GDM1 (cell line): Measurements from ENCODE around the gene TBCE.

Experiments
- DNase-seq: peaks from one replicate; lab custom pipeline; 2025; lab: John Stamatoyannopoulos, UW

TBCE gene

DNA sequence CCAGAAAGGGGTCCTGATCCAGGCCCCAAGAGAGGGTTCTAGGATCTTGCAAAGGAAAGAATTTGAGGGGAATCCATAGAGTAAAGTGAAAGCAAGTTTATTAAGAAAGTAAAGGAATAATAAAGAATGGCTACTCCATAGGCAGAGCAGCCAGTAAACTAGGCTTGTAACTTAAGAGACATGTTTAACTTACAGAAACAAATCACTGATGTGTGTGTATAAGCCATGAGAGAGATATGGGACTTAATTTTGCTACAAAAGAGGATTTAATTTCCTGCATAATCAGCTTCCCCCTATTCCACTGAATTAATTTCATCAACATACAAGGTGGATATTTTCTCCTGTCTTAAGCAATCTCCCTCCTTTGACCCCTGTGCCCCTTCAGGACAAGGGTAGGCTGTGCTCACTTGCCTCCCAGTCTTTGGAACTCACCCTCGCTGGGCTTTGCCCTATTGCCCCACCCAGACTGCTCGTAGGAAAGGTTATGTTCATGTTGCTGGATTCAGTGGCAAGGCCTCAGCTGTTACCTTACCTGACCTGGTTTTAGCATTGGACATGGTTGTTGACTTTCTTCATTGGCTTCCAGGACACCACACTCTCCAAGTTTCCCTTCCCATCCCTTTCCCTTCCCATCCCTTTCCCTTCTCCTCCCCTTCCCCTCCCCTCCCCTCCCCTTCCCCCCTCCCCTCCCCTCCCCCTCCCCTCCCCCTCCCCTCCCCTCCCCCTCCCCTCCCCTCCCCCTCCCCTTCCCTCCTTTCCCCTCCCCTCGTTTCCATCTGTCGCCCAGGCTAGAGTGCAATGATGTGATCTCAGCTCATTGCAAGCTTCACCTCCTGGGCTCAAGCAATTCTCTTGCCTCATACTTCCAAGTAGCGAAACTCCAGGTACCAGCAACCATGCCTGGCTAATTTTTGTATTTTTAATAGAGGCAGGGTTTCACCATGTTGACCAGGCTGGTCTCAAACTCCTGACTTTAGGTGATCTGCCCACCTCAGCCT, 44.6 kb downstream of the TBCE start:
- DNase-seq = no peak

DNA sequence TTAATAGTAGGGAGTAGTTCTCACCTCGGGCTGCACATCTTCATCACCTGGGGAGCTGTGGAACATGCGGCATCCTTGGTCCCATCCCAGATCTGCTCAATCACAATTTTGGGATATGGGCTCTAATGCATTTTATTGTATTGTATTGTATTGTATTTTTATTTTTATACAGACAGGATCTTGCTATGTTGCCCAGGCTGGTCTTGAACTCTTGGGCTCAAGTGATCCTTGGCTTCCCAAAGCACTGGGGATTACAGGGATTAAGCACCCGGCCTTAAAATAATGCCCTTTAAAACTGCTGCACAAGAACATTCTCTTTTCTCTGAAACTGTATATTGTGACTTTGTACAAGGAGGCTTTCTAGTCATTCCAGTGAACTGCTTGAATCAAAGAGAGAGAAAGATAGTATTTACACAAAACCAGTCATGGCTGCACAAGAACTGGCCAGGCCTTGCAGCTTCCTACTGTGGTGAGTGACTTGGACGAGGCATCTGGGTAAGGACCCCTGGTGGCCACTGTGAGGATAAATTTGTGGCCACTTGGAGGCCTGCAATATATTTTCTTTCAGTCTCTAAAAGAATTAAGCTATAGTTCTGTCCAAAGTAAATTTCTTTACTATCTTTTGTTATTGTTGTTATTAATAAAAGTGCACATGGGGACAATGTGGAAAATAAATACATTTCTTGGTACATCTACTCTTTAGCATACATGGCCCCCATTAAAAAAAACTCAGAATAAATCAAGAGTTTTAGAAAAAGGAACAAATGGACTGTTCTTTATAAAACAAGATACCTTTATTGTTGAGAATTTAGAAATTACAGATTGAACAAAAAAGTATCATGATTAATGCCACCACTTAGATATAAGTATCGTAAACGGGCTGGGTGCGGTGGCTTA, 48.0 kb downstream of the TBCE start:
- DNase-seq = peak; percentile 50

DNA sequence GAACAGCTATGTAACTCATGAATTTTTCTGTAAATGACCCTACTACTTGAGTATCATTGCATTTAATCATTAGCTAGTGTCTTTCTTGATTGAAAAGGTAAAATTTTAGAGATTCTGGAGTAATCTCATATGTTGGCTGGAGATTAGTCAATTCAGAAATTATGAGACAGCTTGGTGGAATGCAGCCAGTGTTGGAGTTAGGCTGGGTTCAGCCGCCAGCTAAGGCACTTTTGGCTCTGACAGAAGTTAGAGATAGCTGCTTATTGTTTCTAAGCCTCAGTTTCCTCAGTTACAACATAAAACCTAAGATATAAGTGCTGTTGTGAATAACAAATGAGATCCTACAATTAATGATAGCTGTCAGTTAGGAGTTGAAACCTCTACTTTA, 49.4 kb downstream of the TBCE start:
- no peak for DNase-seq

DNA sequence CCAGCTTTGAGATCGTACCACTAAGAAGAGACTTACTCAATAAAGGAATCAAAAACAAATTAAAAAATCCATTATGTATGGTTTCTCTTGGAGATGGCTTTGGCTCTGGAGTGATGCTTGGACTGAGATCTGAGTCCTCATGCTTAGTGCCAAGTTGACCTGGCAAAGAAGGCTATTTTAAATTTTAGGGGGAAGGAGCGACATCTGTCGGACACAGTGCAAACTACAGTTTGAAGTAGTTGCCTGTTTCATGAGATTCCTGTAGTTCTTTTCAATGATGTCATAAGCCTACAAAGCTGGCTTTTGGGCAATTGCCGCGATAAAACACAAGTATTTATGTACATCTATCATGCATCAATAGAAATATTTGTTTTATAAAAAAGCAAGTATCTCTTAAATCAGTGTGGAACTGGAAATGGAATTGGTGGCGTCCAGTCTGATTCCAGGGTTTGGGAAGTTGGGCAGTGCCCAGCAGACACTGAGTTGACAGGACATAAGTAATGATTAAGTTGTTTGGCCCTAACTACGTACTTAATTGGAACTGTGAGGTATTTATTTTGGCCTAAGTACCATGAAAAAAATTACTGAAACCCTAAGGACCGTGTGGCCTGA, 50.0 kb downstream of the TBCE start:
- DNase-seq = peak; percentile 8

DNA sequence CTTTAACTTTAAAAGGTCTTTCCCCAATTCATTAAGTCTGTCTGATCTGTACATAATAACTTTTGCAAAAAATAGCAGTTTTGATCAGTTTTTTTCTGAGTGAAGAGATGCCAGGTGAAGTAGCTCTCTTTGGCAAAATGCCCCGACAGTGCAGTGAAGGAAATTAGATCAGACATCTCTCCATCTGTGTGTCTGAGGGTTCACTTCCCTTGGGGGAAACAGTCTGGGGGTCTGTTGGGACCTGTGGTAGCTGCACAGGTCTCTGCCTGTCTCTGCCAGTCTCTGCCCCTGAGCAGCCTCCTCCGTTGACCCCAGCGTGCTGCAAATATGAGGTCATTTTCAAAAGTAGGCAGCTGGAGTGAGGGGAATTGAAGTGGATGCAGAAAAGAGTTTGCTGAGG, 54.5 kb downstream of the TBCE start:
- DNase-seq = no peak

DNA sequence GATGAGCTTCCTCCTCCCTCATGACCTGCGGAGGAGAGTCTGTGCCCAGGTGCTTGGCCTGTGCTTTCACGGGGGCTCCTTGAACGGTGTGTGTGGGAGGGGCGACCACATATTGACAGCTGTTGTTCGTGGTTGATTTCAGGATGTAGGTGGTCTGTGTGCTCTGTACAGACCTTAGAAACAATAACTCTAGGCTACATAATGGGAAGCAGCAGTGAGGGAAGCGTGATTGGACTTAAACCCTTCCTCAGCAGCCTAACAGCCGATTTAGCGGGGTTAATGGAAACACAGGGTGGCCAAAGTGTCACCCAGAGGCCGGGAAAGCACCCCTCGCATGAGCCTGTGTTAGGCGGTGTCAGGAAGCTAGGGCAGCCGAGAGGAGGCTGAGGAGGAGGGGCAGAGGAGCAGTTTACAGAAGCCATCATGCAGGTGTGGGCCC, 56.0 kb downstream of the TBCE start:
- DNase-seq = no peak

DNA sequence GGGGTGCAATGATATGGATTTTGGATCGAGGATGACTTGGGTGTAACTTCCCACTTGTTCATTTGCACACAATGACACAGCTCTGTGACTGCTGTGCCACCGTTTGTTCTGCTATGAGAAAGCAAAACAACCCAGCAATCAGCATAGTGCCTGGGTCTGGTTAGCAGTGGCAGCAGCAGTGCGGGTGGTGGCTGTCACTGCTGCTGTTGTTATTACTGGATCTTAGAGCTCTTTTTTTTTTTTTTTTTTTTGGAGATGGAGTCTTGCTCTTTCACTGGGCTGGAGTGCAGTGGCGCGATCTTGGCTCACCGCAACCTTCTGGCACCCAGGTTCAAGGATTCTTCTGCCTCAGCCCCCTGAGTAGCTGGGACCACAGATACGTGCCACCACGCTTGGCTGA, 56.9 kb downstream of the TBCE start:
- no peak for DNase-seq

DNA sequence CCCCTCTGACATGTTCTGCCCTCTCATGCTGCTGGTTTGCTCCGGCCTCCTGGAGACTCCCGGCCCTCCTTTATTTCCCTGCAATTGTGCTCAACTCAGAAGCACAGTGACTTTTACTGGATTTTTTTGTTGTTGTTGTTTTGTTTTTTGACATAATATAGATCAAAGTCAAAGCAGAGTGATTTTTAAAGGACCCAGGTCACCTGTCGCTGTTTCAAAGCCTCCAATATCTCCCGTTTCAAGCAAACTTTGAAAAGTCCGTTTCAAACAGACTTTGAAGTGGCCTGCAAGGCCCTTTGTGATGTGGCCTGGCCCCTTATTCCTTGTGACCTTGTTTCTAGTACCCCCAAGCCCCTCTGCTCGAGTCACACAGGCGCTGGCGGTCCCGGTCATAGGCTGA, 58.1 kb downstream of the TBCE start:
- DNase-seq = no peak

DNA sequence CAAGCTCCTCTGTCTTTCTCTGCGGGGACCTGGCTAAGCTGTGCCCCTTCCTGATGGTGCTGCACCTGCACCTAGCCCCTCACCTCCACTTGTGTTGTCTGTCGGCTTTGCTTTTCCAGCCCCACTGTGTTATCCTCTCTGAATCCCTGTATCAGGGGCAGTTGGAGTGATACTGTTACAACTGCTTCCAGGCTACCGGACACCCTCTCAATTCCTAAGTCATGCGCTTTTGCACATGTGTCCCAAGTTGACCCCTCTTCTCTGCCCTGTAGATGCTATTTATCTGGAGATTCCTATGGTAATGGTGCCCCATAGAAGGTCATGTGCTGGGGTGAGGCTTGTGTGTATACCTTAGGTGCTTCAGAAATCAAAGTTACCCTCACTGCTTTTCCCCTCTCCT, 58.9 kb downstream of the TBCE start:
- no peak for DNase-seq

DNA sequence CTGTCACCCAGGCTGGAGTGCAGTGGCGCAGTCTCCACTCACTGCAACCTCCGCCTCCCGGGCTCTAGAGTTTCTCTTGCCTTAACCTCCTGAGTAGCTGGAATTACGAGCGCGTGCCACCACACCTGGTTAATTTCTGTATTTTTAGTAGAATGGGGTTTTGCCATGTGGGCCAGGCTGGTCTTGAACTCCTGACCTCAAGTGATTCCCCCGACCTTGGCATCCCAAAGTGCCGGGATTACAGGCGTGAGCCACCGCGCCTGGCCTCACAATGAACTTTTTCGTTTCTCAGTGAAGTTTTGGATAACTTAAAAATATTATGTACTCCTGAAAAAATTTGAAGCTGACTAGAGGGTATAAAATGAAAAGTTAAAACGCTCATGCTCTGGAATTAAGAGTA, 59.5 kb downstream of the TBCE start:
- no peak for DNase-seq

DNA sequence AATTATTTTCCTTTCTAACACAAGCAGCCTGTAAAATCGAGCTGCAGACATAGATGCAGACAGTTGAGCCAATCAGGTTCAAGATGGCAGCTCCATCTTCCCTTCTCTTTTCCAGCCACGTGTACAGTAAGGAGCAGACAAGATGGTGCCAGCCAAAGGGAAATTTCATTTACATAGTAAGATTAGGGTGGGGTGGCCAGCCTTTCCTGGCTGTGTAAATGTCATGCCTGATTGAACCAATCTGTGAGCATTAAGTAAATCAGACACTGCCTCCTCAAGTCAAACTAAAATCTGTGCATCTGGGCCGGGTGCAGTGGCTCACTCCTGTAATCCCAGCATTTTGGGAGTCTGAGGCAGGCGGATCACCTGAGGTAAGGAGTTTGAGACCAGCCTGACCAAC, 60.2 kb downstream of the TBCE start:
- no peak for DNase-seq

DNA sequence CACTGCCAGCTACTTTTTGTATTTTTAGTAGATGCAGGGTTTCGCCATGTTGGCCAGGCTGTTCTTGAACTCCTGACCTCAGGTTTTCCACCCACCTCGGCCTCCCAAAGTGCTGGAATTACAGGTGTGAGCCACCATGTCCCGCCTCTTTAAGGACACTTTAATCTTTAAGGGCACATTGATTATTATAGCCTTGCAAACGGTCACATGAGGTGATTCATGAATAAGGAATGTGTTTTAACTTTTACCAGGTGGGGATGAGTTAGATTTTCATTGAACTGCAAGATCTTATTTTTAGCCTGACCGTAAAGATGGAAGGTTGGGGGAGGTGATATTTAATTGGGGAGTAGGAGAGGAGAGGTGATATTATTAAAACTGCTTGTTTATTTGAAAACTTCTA, 61.9 kb downstream of the TBCE start:
- no peak for DNase-seq

DNA sequence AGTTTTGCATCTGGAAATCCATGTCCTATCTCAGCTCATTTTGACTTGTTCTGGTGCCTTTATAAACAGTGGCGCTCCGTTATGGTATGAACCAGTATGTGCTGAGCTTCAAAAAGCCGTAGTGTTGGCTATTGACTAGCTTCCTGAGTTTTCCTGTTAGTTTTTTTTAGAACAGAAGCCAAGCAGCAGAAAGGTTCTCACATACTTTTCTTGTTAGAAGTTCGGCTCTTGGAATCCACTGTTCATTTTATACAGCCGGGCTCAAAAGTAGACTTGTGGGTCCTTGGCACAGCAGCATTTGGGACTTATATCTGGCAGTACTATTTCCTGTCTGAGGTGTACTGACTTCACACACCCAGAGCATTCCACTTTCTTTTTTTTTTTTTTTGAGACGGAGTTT, 63.8 kb downstream of the TBCE start:
- DNase-seq = no peak

DNA sequence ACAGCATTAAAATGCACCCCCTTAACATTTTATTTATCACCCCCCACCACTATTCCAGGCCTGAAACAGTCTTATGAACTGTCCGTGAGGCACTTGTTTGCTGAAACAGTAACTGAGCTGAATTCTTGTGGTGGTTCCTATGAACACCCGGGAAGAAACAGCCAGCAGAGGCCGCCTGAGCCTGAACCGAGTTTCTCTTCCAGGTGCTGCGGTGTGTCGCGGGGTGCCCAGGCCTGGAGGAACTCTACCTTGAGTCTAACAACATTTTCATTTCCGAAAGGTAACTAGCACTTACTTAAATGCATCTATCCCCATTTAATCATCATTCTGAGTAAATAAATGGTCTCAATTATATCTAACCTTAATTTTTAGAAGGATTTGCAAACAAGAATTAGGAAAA, 66.8 kb downstream of the TBCE start:
- DNase-seq = no peak

DNA sequence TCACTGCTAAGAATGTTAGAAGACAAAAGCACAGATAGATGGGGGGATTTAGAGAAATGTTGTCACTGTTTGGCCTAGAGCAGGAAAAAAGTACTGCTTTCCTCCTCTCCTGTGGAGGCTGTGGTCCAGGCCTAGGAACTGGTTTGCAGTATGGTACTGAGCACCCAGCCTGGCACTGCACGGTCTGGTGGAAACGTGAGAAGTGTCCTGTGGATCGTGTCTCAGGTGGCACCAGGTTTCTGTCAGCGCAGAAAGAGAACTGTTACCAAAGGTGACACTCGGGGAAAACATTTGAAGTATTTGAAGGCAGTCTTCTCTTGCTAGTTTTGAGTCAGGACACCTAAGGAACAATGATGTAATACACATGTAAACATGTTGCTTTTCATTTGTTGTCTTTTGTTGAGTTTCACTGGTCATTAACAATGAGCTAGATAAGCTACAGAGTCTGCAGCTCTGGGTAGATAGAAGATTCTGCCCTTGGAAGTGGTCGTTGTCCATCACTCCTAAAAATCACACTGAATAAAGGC, 74.0 kb downstream of the TBCE start:
- DNase-seq = no peak

DNA sequence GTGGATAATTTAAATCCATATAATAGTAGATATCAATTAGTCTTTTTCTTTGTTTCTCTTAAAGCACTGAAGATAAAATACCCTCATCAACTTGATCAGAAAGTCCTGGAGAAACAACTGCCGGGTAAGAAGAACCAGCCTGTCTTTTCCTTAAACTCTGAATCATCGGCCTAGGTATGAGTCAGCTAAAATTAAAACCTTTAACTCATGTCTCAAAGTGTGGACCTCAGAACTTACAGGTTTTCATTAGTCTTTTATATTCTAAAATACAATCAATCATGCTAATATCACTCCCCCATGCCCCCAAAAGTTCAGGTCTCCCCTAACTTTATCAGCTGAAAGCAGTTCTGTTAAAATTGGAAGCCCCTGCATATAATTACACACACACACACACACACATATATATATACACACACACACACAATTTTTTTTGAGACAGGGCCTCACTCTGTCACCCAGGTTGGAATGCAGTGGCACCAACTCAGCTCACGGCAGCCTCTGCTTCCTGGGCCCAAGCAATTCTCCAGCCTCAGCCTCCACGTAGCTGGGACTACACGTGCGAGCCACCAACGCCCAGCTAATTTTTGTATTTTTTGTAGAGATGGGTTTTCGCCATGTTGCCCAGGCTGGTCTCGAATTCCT, 75.7 kb downstream of the TBCE start:
- no peak for DNase-seq

DNA sequence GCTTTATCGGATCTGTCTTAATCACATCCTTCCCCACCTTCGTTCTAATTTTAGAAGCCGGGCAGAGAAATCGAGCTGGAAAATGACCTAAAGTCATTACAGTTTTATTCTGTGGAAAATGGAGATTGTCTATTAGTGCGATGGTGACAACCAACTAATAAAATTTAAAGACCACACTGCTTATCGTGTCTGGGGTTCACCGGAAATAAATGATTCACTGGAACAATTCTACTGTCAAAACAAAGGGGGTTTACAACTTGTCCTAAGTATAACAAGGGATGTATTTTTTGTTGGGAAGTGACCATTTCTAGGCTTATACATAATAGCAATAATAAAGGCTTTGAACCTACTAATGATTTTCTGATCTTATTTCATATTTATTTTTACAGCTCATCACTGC, 81.4 kb downstream of the TBCE start:
- DNase-seq = no peak

DNA sequence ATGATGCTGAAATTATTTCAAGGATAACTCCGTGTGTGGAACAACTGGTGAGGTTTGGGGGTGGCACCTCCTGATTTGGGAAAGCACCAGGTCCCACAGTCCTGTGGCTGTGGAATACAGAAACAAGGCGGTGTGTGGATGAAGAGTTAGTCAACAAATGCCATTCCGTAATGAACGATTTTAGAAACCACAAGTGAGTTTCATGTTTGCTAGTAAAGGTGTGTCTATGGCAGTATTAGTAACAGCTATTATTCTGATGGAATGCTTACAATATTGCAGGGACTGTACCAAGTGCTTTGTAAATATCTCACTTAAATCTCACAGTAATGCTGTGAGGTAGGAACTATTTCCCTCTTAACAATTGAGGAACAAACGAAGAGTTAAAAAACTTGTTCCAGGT, 83.2 kb downstream of the TBCE start:
- no peak for DNase-seq

DNA sequence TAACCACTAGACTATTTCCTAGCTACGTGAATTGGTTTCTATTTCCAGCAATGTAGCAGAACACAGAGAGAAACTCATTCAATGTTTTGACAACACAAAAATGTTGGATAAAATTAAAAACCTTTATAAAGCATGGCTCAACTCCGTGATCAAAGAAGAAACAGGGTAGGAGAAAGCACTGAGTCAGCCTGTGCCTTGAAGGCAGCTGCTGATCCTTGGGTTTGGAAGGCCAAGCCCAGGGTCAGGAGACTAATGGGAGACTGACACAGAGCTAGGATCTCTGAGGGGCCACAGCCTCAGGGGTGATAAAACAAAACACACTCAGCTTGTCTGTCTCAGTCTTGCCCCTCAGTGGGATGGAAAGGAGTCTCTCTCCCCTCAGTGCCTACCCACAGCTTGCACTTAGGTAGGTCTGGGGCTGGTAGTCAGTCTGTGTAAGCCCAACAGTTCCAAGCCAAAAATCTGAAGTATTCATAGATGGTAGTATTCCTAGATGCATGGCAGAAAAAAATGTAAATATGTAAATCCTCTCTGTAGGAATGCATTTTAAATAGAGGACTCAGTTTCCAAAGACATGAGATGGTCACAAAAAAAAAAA, 83.8 kb downstream of the TBCE start:
- DNase-seq = no peak

DNA sequence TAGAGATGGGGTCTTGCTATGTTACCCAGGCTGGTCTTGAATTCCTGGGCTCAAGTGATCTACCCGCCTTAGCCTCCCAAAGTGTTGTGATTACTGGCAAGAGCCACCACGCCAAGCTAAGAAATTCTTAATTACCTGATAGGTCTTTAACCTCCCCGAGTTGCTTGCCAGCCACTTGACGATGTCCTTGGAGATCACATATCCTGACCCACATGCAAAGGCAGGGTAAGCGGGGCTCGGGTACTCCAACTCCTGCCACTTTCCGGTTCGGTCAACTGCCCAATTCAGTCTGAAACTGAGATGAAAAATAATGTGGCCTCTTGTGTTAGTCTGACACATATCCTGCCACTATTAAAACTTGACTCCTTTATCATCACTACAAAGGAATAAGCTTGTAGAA, 86.8 kb downstream of the TBCE start:
- no peak for DNase-seq

DNA sequence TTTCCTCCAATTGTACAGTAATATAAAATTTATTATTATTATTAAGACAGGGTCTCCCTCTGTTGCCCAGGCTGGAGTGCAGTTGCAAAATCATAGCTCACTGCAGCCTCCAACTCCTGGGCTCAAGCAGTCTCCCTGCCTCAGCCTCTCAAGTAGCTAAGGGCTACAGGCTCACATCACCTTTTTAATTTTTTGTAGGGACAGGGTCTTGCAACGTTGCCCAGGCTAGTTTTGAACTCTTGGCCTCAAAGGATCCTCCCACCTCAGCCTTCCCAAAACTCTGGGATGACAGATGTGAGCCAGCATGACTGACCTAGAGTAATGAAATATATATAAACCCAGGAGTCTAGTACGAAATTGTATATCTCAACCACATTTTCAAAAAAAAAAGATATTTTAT, 87.9 kb downstream of the TBCE start:
- DNase-seq = no peak
